ENCODE data around the gene SUGP1.

DNA sequence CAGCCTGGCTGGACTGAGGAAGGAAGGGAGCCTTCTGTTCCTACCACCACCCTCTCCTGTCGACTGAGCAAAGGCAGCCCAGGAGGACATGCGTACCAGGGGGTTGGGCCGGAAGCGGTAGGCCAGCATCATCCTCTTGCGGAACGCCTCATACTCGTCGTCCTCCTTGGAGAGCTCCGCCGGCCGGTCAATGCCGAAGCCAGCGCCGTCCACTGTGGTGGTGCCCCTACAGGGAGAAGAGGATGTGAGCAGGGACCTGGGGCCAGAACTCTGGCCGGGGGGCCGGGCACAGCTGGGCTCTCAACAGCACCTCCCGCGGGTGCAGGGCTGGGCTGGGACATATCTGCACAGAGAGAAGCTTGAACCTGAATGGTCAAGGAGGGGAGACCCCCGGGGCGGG, 43.5 kb downstream of the SUGP1 start:
- TF ChIP-seq EZH2 (IDR thresholded peaks at IDR 0.05; ENCODE audit: low read length) = no peak
- TF ChIP-seq, protein P1, sequence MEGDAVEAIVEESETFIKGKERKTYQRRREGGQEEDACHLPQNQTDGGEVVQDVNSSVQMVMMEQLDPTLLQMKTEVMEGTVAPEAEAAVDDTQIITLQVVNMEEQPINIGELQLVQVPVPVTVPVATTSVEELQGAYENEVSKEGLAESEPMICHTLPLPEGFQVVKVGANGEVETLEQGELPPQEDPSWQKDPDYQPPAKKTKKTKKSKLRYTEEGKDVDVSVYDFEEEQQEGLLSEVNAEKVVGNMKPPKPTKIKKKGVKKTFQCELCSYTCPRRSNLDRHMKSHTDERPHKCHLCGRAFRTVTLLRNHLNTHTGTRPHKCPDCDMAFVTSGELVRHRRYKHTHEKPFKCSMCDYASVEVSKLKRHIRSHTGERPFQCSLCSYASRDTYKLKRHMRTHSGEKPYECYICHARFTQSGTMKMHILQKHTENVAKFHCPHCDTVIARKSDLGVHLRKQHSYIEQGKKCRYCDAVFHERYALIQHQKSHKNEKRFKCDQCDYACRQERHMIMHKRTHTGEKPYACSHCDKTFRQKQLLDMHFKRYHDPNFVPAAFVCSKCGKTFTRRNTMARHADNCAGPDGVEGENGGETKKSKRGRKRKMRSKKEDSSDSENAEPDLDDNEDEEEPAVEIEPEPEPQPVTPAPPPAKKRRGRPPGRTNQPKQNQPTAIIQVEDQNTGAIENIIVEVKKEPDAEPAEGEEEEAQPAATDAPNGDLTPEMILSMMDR (optimal IDR thresholded peaks at IDR 0.05 in 1 of 3, IDR thresholded peaks at IDR 0.05 in 1 of 3, conservative IDR thresholded peaks at IDR 0.05 in 1 of 3; ENCODE audit: extremely low read depth in 1 of 3, insufficient read depth in 2 of 3, low read length in 3 of 3) = no peak
